ENCODE data around the gene SLC8A1.

SLC8A1 gene

GRCh38 chr2:40210344-40210967, 241.4 kb downstream of the SLC8A1 start:
- no peak overlapping the region for H3K9ac ChIP-seq (ENCODE audit: low read length in 5 of 5)
- no peak overlapping the region for H3K27ac ChIP-seq (ENCODE audit: low read depth, low read length)
- H3K4me1 ChIP-seq (ENCODE audit: control insufficient read depth in 5 of 5, insufficient read depth in 5 of 5, low read length in 5 of 5) = peaks cover 0 to 11% (median 0%) of the 10 kb centered on the region in 5 donors
- no peaks in the 10 kb centered on the region for H3K36me3 ChIP-seq (ENCODE audit: control insufficient read depth in 5 of 5, insufficient read depth in 5 of 5, low read length in 5 of 5)
- H3K27me3 ChIP-seq (ENCODE audit: control insufficient read depth in 5 of 5, insufficient read depth in 4 of 5, low read length in 5 of 5) = no peaks in the 10 kb centered on the region
- no peaks in the 10 kb centered on the region for H3K9me3 ChIP-seq (ENCODE audit: control insufficient read depth in 5 of 5, low read length in 5 of 5)
- H3K4me3 ChIP-seq (ENCODE audit: low read depth in 1 of 5, low read length in 5 of 5) = no peak overlapping the region

DNA sequence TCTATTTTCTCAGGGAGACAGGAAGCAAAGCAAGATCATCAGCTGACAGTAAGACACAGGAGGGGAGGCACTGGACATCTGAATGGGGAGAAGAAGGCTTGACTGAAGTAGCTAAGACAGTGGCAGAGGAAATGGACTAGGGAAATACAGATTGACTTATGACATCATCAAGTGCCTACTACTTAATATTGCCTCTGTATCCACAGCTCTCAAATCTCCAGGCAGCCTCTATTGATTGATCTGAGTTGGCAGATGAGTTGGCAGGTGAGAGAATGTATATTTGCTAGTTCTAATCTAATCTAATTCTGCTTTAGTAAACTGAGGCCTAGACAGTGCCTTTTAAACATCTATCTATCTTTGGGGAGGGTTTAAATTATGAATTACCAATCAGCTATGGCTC, 242.1 kb downstream of the SLC8A1 start:
- no peak overlapping the region for H3K27ac ChIP-seq (ENCODE audit: low read depth, low read length)
- H3K4me1 ChIP-seq (ENCODE audit: control insufficient read depth in 5 of 5, insufficient read depth in 5 of 5, low read length in 5 of 5) = peaks cover 0 to 11% (median 0%) of the 10 kb centered on the region in 5 donors
- H3K9me3 ChIP-seq (ENCODE audit: control insufficient read depth in 5 of 5, low read length in 5 of 5) = no peaks in the 10 kb centered on the region
- no peak overlapping the region for H3K4me3 ChIP-seq (ENCODE audit: low read depth in 1 of 5, low read length in 5 of 5)
- no peaks in the 10 kb centered on the region for H3K36me3 ChIP-seq (ENCODE audit: control insufficient read depth in 5 of 5, insufficient read depth in 5 of 5, low read length in 5 of 5)
- no peaks in the 10 kb centered on the region for H3K27me3 ChIP-seq (ENCODE audit: control insufficient read depth in 5 of 5, insufficient read depth in 4 of 5, low read length in 5 of 5)
- H3K9ac ChIP-seq (ENCODE audit: low read length in 5 of 5) = no peak overlapping the region

- Histone ChIP-seq H3K27ac (ENCODE audit: low read depth, low read length) (no peak overlapping the region), H3K9me3 (ENCODE audit: control insufficient read depth in 5 of 5, low read length in 5 of 5) (no peaks in the 10 kb centered on the region)
Observed at GRCh38 chr2:40208463-40208862, 243.4 kb downstream of the SLC8A1 start.

DNA sequence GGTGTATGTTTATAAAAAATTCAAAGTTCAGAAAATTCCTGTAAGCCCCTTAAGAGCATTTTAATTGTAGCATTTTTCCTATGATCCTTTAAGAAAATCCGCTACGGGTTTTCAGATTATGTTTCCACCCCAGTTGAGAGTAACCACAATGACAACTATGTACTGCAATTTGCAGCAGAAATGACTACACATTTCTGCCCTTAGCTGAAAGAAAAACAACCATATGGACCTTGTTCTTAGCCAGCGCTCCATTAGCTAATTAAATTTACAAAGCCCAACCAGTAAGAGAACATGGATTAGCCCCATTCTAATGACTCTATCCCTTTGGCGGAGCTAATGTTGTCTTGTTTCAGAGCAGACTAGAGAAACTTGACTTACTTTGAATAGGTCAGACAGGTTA, 247.6 kb downstream of the SLC8A1 start:
- no peaks in the 10 kb centered on the region for H3K4me1 ChIP-seq (ENCODE audit: control insufficient read depth in 5 of 5, insufficient read depth in 5 of 5, low read length in 5 of 5)
- H3K36me3 ChIP-seq (ENCODE audit: control insufficient read depth in 5 of 5, insufficient read depth in 5 of 5, low read length in 5 of 5) = no peaks in the 10 kb centered on the region
- no peaks in the 10 kb centered on the region for H3K9me3 ChIP-seq (ENCODE audit: control insufficient read depth in 5 of 5, low read length in 5 of 5)
- H3K4me3 ChIP-seq (ENCODE audit: low read depth in 1 of 5, low read length in 5 of 5) = no peak overlapping the region
- H3K27me3 ChIP-seq (ENCODE audit: control insufficient read depth in 5 of 5, insufficient read depth in 4 of 5, low read length in 5 of 5) = no peaks in the 10 kb centered on the region
- no peak overlapping the region for H3K9ac ChIP-seq (ENCODE audit: low read length in 5 of 5)
- no peak overlapping the region for H3K27ac ChIP-seq (ENCODE audit: low read depth, low read length)

More at GRCh38 chr2:40208463-40208862, 243.4 kb downstream of the SLC8A1 start:
- Histone ChIP-seq H3K36me3 (ENCODE audit: control insufficient read depth in 5 of 5, insufficient read depth in 5 of 5, low read length in 5 of 5) (no peaks in the 10 kb centered on the region), H3K4me3 (ENCODE audit: low read depth in 1 of 5, low read length in 5 of 5) (no peak overlapping the region), H3K27me3 (ENCODE audit: control insufficient read depth in 5 of 5, insufficient read depth in 4 of 5, low read length in 5 of 5) (no peaks in the 10 kb centered on the region), H3K9ac (ENCODE audit: low read length in 5 of 5) (no peak overlapping the region), H3K4me1 (ENCODE audit: control insufficient read depth in 5 of 5, insufficient read depth in 5 of 5, low read length in 5 of 5) (peaks cover 0 to 3% (median 0%) of the 10 kb centered on the region in 5 donors)

GRCh38 chr2:40202798-40203400, 249.0 kb downstream of the SLC8A1 start:
- Histone ChIP-seq H3K27ac (ENCODE audit: low read depth, low read length) (no peak overlapping the region), H3K27me3 (ENCODE audit: control insufficient read depth in 5 of 5, insufficient read depth in 4 of 5, low read length in 5 of 5) (no peaks in the 10 kb centered on the region), H3K4me3 (ENCODE audit: low read depth in 1 of 5, low read length in 5 of 5) (no peak overlapping the region), H3K4me1 (ENCODE audit: control insufficient read depth in 5 of 5, insufficient read depth in 5 of 5, low read length in 5 of 5) (no peaks in the 10 kb centered on the region), H3K9me3 (ENCODE audit: control insufficient read depth in 5 of 5, low read length in 5 of 5) (no peaks in the 10 kb centered on the region), H3K36me3 (ENCODE audit: control insufficient read depth in 5 of 5, insufficient read depth in 5 of 5, low read length in 5 of 5) (no peaks in the 10 kb centered on the region), H3K9ac (ENCODE audit: low read length in 5 of 5) (no peak overlapping the region)

DNA sequence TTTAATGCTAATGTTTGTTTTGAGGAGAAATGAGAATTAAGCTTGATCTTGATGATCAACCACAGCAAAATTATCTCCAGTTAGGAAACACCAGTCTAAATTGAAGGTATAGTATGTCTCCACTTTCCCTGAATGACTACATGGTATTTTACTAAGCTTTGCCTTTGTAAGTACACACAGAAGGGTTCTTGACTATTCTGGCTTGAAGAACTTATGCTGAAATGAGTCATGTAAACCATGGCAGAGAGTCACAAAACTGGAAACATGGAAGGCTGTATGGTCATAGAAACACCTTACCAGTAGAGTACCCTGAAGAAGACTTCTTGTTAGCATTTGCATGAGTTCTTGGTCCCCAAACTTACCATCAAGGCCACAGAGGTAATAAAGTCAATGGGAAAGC, 250.5 kb downstream of the SLC8A1 start:
- Histone ChIP-seq H3K4me3 (ENCODE audit: low read depth in 1 of 5, low read length in 5 of 5) (no peak overlapping the region), H3K9me3 (ENCODE audit: control insufficient read depth in 5 of 5, low read length in 5 of 5) (no peaks in the 10 kb centered on the region), H3K27me3 (ENCODE audit: control insufficient read depth in 5 of 5, insufficient read depth in 4 of 5, low read length in 5 of 5) (no peaks in the 10 kb centered on the region), H3K36me3 (ENCODE audit: control insufficient read depth in 5 of 5, insufficient read depth in 5 of 5, low read length in 5 of 5) (no peaks in the 10 kb centered on the region), H3K4me1 (ENCODE audit: control insufficient read depth in 5 of 5, insufficient read depth in 5 of 5, low read length in 5 of 5) (no peaks in the 10 kb centered on the region), H3K9ac (ENCODE audit: low read length in 5 of 5) (no peak overlapping the region), H3K27ac (ENCODE audit: low read depth, low read length) (no peak overlapping the region)

DNA sequence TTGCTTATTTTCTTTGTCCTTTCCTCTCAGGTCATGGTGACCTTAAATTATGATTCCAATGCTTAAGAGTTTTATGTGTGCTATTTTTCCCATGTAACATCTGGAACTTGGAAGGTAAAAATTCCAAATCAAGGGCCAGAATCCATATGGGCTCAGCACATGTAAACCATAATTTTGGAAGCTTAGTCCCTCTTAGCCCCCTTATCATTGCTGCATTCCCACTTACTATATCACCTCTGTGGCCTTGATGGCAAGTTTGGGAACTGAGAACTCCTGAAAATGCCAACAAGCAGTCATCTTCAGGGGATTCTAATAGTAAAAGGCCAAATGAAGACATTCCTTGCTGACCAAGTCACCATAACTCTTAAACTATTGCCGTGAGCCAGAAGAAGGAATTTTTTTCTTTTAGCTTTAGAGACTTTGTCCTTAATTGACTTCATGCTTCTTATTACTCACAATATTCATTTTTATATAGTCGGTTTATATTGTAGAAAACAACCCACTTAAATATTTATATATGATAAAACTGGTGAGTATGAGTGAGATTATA, 251.4 kb downstream of the SLC8A1 start:
- Histone ChIP-seq H3K9me3 (ENCODE audit: control insufficient read depth in 5 of 5, low read length in 5 of 5) (no peaks in the 10 kb centered on the region), H3K4me1 (ENCODE audit: control insufficient read depth in 5 of 5, insufficient read depth in 5 of 5, low read length in 5 of 5) (no peaks in the 10 kb centered on the region), H3K36me3 (ENCODE audit: control insufficient read depth in 5 of 5, insufficient read depth in 5 of 5, low read length in 5 of 5) (no peaks in the 10 kb centered on the region), H3K9ac (ENCODE audit: low read length in 5 of 5) (no peak overlapping the region), H3K27ac (ENCODE audit: low read depth, low read length) (no peak overlapping the region), H3K27me3 (ENCODE audit: control insufficient read depth in 5 of 5, insufficient read depth in 4 of 5, low read length in 5 of 5) (no peaks in the 10 kb centered on the region), H3K4me3 (ENCODE audit: low read depth in 1 of 5, low read length in 5 of 5) (no peak overlapping the region)

DNA sequence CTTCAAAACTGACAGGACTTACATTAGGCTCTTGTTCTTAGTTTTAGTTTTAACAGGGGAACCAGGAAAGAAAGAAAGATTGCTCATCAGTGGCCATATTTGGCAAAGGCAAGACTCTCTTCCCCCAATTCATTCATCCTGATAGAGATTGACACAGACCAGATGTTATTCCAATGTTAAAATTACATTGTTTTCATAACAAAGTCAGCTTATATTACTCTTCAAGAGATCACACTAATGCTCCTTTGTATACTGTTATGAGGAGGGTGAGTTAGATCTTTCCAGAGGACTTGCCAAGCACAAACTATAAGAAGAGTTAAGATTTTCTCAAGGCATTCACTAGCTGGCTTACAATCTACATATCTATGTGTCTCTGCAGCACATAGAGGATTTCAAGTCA, 252.1 kb downstream of the SLC8A1 start:
- H3K4me1 ChIP-seq (ENCODE audit: control insufficient read depth in 5 of 5, insufficient read depth in 5 of 5, low read length in 5 of 5) = no peaks in the 10 kb centered on the region

DNA sequence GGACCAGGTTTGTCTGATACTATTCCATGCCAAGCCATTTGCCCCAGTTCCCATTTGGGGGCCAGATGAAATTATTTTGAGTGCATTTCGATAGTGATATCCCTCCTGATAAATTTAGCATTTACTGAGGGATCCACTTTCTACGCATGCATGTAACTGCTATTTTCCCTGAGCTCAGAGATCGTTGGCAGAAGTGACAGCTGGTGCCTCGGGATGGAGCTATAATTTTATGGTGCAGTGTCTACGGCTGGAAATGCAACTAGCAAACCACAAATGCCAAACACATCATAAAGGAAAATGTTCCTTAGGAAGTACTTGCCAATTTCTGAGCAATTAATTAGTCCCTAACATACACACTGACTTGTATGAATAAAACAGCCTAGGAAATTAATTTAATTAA, 254.8 kb downstream of the SLC8A1 start:
- no peaks in the 10 kb centered on the region for H3K4me1 ChIP-seq (ENCODE audit: control insufficient read depth in 5 of 5, insufficient read depth in 5 of 5, low read length in 5 of 5)
- no peak overlapping the region for H3K27ac ChIP-seq (ENCODE audit: low read depth, low read length)
- H3K9me3 ChIP-seq (ENCODE audit: control insufficient read depth in 5 of 5, low read length in 5 of 5) = no peaks in the 10 kb centered on the region
- no peak overlapping the region for H3K4me3 ChIP-seq (ENCODE audit: low read depth in 1 of 5, low read length in 5 of 5)
- H3K27me3 ChIP-seq (ENCODE audit: control insufficient read depth in 5 of 5, insufficient read depth in 4 of 5, low read length in 5 of 5) = no peaks in the 10 kb centered on the region
- H3K9ac ChIP-seq (ENCODE audit: low read length in 5 of 5) = no peak overlapping the region
- no peaks in the 10 kb centered on the region for H3K36me3 ChIP-seq (ENCODE audit: control insufficient read depth in 5 of 5, insufficient read depth in 5 of 5, low read length in 5 of 5)

More for the DNA sequence above, 252.1 kb downstream of the SLC8A1 start:
- H3K9me3 ChIP-seq (ENCODE audit: control insufficient read depth in 5 of 5, low read length in 5 of 5) = no peaks in the 10 kb centered on the region
- H3K9ac ChIP-seq (ENCODE audit: low read length in 5 of 5) = no peak overlapping the region
- no peaks in the 10 kb centered on the region for H3K27me3 ChIP-seq (ENCODE audit: control insufficient read depth in 5 of 5, insufficient read depth in 4 of 5, low read length in 5 of 5)
- H3K4me3 ChIP-seq (ENCODE audit: low read depth in 1 of 5, low read length in 5 of 5) = no peak overlapping the region
- H3K36me3 ChIP-seq (ENCODE audit: control insufficient read depth in 5 of 5, insufficient read depth in 5 of 5, low read length in 5 of 5) = no peaks in the 10 kb centered on the region
- no peak overlapping the region for H3K27ac ChIP-seq (ENCODE audit: low read depth, low read length)

- no peaks in the 10 kb centered on the region for H3K9me3 ChIP-seq (ENCODE audit: control insufficient read depth in 5 of 5, low read length in 5 of 5)
- H3K36me3 ChIP-seq (ENCODE audit: control insufficient read depth in 5 of 5, insufficient read depth in 5 of 5, low read length in 5 of 5) = no peaks in the 10 kb centered on the region
- no peak overlapping the region for H3K9ac ChIP-seq (ENCODE audit: low read length in 5 of 5)
- no peak overlapping the region for H3K4me3 ChIP-seq (ENCODE audit: low read depth in 1 of 5, low read length in 5 of 5)
- no peaks in the 10 kb centered on the region for H3K27me3 ChIP-seq (ENCODE audit: control insufficient read depth in 5 of 5, insufficient read depth in 4 of 5, low read length in 5 of 5)
- H3K27ac ChIP-seq (ENCODE audit: low read depth, low read length) = no peak overlapping the region
- no peaks in the 10 kb centered on the region for H3K4me1 ChIP-seq (ENCODE audit: control insufficient read depth in 5 of 5, insufficient read depth in 5 of 5, low read length in 5 of 5)
Observed at GRCh38 chr2:40193670-40194026, 258.2 kb downstream of the SLC8A1 start.
